ENCODE data around the gene ARL5C.

ARL5C gene

DNA sequence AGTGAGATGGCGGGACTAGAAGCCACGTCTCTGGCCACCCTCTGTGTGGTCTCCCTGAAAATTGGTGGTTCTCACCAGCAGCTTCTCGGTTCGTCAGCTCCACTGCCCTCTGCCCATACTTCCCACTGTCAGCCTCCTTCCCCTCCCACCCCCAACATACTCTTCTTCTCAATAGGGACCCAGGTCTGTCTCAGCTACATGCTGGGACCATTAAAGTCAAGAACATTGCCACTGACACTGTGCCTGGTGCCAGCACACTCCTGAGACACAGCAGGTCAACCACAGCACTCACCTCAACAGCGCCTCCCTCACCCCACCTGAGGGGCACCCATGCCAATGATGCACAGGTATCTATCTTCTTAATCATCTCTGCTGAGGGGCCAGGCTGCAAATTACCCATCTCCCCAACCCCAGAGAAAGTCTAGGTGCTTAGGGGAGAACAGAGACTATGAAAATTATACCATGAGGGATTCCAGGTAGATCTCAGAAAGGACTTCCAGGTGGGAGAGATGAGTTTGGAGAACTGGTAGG lies 15.8 kb downstream of the ARL5C start:
- Histone ChIP-seq H3K9me3 (ENCODE audit: control insufficient read depth, insufficient read depth, low read length) (no peaks in the 10 kb centered on the region), H3K27ac (ENCODE audit: low read depth, low read length) (no peak overlapping the region), H3F3A (ENCODE audit: control insufficient read depth, insufficient read depth) (peaks cover 3% of the 10 kb centered on the region; the same call in 1 of the 2 replicates), H3K4me1 (ENCODE audit: control insufficient read depth, low read length) (peaks cover 28% of the 10 kb centered on the region), H3K4me2 (ENCODE audit: low read length) (no peak overlapping the region), H3K79me2 (ENCODE audit: control insufficient read depth, low read length) (no peaks in the 10 kb centered on the region), H3K27me3 (ENCODE audit: control insufficient read depth, low read length) (peaks cover 41% of the 10 kb centered on the region), H3K36me3 (ENCODE audit: control insufficient read depth, low read length) (peaks cover 5% of the 10 kb centered on the region; the same call in 1 of the 2 replicates), H3K9me2 (replicated peaks; ENCODE audit: control insufficient read depth, low read length) (no peaks in the 10 kb centered on the region), H4K20me1 (ENCODE audit: control insufficient read depth, insufficient read depth, low read depth, low read length) (no peaks in the 10 kb centered on the region), H3K4me3 (ENCODE audit: low read length) (no peak overlapping the region)
- no peak for TF ChIP-seq EZH2phosphoT487 (IDR thresholded peaks at IDR 0.05; ENCODE audit: borderline replicate concordance, low read length)
- TF ChIP-seq, protein P1, sequence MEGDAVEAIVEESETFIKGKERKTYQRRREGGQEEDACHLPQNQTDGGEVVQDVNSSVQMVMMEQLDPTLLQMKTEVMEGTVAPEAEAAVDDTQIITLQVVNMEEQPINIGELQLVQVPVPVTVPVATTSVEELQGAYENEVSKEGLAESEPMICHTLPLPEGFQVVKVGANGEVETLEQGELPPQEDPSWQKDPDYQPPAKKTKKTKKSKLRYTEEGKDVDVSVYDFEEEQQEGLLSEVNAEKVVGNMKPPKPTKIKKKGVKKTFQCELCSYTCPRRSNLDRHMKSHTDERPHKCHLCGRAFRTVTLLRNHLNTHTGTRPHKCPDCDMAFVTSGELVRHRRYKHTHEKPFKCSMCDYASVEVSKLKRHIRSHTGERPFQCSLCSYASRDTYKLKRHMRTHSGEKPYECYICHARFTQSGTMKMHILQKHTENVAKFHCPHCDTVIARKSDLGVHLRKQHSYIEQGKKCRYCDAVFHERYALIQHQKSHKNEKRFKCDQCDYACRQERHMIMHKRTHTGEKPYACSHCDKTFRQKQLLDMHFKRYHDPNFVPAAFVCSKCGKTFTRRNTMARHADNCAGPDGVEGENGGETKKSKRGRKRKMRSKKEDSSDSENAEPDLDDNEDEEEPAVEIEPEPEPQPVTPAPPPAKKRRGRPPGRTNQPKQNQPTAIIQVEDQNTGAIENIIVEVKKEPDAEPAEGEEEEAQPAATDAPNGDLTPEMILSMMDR (IDR thresholded peaks at IDR 0.05; ENCODE audit: low read depth, low read length, poor library complexity, severe bottlenecking), result peak; percentile 35

DNA sequence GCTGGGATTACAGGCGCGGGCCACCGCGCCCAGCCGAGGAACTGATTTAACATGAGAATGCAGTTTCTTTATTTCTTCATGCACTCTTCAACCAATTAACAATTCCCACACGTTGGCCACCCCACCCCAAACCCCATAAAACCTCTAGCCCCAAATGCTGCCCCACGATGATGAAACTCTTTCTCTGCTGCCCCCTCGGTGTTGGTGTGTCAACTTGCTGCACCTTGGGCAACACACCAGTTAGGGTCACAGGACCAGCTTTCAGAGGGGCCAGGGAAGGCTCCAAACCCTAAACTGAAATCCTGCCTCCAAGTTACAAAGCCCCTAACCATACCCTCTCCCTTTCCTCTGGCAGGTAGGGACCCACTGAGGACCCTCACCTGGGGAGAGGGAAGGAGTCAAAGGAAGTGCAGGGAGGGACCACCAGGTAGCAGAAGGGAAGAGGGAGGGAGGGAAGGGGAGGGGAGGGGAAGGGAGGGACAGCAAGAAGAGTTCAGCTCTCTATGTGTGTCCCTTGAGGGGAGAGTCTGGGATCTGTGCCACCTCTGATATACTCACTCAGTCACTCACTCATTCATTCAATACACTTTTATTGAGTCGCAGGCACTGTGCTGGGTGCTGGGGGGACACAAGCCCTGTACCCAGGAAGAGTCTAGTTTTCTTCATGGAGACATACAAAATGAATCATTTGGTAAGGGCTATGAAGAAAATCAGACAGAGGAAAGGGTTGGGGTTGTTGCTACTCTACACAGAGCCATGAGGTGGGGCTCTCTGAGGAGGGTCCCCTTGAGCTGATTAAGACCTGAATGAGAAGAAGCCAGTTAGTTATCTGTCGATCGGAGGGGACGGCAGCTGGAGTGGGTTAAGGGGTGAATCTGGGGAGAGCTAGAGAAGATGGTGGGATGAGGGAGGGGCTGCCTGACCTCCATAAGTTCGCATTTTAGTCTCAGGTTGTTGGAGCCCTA lies 18.5 kb downstream of the ARL5C start:
- no peaks in the 10 kb centered on the region for H3K36me3 ChIP-seq (ENCODE audit: control insufficient read depth, low read length)
- no peaks in the 10 kb centered on the region for H4K20me1 ChIP-seq (ENCODE audit: control insufficient read depth, insufficient read depth, low read depth, low read length)
- no peak overlapping the region for H3K4me3 ChIP-seq (ENCODE audit: low read length)
- H3K4me2 ChIP-seq (ENCODE audit: low read length), result no peak overlapping the region
- H3F3A ChIP-seq (ENCODE audit: control insufficient read depth, insufficient read depth), result no peaks in the 10 kb centered on the region
- H3K27me3 ChIP-seq (ENCODE audit: control insufficient read depth, low read length), result peaks cover 41% of the 10 kb centered on the region
- H3K9me3 ChIP-seq (ENCODE audit: control insufficient read depth, insufficient read depth, low read length), result no peaks in the 10 kb centered on the region
- no peak overlapping the region for H3K27ac ChIP-seq (ENCODE audit: low read depth, low read length)
- peaks cover 13% of the 10 kb centered on the region for H3K4me1 ChIP-seq (ENCODE audit: control insufficient read depth, low read length)
- no peaks in the 10 kb centered on the region for H3K9me2 ChIP-seq (replicated peaks; ENCODE audit: control insufficient read depth, low read length)
- H3K79me2 ChIP-seq (ENCODE audit: control insufficient read depth, low read length), result no peaks in the 10 kb centered on the region
- TF ChIP-seq EZH2phosphoT487 (IDR thresholded peaks at IDR 0.05; ENCODE audit: borderline replicate concordance, low read length), result no peak
- TF ChIP-seq, protein P1 (IDR thresholded peaks at IDR 0.05; ENCODE audit: low read depth, low read length, poor library complexity, severe bottlenecking), result no peak

DNA sequence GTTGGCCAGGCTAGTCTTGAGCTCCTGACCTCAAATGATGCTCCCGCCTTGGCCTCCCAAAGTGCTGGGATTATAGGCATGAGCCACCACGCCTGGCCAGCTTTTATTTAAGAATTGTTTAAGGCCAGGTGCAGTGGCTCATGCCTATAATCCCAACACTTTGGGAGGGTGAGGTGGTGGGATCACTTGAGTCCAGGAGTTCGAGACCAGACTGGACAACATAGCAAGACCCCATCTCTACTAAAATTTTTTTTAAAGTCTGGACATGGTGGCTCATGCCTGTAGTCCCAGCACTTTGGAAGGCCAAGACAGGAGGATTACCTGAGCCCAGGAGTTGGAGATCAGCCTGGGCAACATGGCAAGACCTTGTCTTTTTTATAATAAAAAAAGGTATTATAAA lies 19.7 kb downstream of the ARL5C start:
- H3K4me3 ChIP-seq (ENCODE audit: low read length), result no peak overlapping the region
- no peaks in the 10 kb centered on the region for H3K9me2 ChIP-seq (replicated peaks; ENCODE audit: control insufficient read depth, low read length)
- H3K27me3 ChIP-seq (ENCODE audit: control insufficient read depth, low read length), result peaks cover 31% of the 10 kb centered on the region
- no peak overlapping the region for H3K27ac ChIP-seq (ENCODE audit: low read depth, low read length)
- no peaks in the 10 kb centered on the region for H3K9me3 ChIP-seq (ENCODE audit: control insufficient read depth, insufficient read depth, low read length)
- peaks cover 3% of the 10 kb centered on the region; the same call in 1 of the 2 replicates for H3K4me1 ChIP-seq (ENCODE audit: control insufficient read depth, low read length)
- H3K4me2 ChIP-seq (ENCODE audit: low read length), result no peak overlapping the region
- no peaks in the 10 kb centered on the region for H4K20me1 ChIP-seq (ENCODE audit: control insufficient read depth, insufficient read depth, low read depth, low read length)
- no peak for TF ChIP-seq EZH2phosphoT487 (IDR thresholded peaks at IDR 0.05; ENCODE audit: borderline replicate concordance, low read length)
- TF ChIP-seq, protein P1 (IDR thresholded peaks at IDR 0.05; ENCODE audit: low read depth, low read length, poor library complexity, severe bottlenecking), result no peak
- no peaks in the 10 kb centered on the region for H3F3A ChIP-seq (ENCODE audit: control insufficient read depth, insufficient read depth)
- no peaks in the 10 kb centered on the region for H3K36me3 ChIP-seq (ENCODE audit: control insufficient read depth, low read length)
- no peaks in the 10 kb centered on the region for H3K79me2 ChIP-seq (ENCODE audit: control insufficient read depth, low read length)

Data from DOHH2 (cell line).